Panc1 (cell line): Measurements from ENCODE around the gene CCDC192. TPM values are rescaled to one million over a fixed set of nuclear protein-coding genes. Genes with fewer than 3 reads are reported as not detected.

Source experiments
- ATAC-seq: fragments of 200-7000 bp; cut with Tn5 transposase; 2 replicates; pipeline ENCODE4 v1.9.1; 2020; ENCODE audit warnings: mild to moderate bottlenecking, moderate library complexity
- BruUV-seq: library from RNA; stranded (reverse); fragments of 400-500 nt; replicated peaks from 2 replicates; lab custom pipeline; 2021; lab: Mats Ljungman, UMichigan
- CTCF ChIA-PET: fragments of 300-600 bp; sonication (Branson Sonifier 250); formaldehyde crosslinking; loops from one replicate; lab custom pipeline; 2022; ENCODE audit warnings: antibody characterized with exemption; lab: Charles Lee
- POLR2A ChIA-PET: fragments of 300-600 bp; sonication (Branson Sonifier 250); formaldehyde crosslinking; loops from one replicate; lab custom pipeline; 2022; ENCODE audit warnings: antibody characterized with exemption; lab: Charles Lee
- DNase-seq: peaks from one replicate; pipeline ENCODE4 v3.0.0-alpha.2; 2010; ENCODE audit warnings: low read depth, low spot score
- H3K27ac ChIP-seq: 2 replicates; pipeline ENCODE4 v1.5.1; 2011; ENCODE audit warnings: mild to moderate bottlenecking, low read length, inconsistent platforms
- H3K27me3 ChIP-seq: fragments of 200-500 bp; sonication (Bioruptor generic); 2 replicates; pipeline ENCODE4 v1.6.0; 2014; ENCODE audit warnings: low read length, inconsistent platforms; ENCODE audit not compliant: control insufficient read depth, insufficient read depth
- H3K36me3 ChIP-seq: fragments of 200-500 bp; sonication (Bioruptor generic); 2 replicates; pipeline ENCODE4 v1.5.1; 2014; ENCODE audit warnings: inconsistent platforms, mild to moderate bottlenecking, low read length, moderate library complexity; ENCODE audit not compliant: control insufficient read depth, insufficient read depth
- H3K4me1 ChIP-seq: 2 replicates; pipeline ENCODE4 v1.5.1; 2011; ENCODE audit warnings: inconsistent platforms, mild to moderate bottlenecking, low read length, moderate library complexity; ENCODE audit not compliant: control insufficient read depth, insufficient read depth
- H3K4me3 ChIP-seq, 2 experiments: 2 replicates each; pipeline ENCODE4 v1.5.1; 2011 to 2012; ENCODE audit warnings: low read depth in 2 of 2, low read length in 2 of 2, mild to moderate bottlenecking in 2 of 2, inconsistent platforms in 1 of 2, moderate library complexity in 1 of 2
- H3K9me3 ChIP-seq: fragments of 200-500 bp; sonication (Bioruptor generic); 2 replicates; pipeline ENCODE4 v1.5.1; 2014; ENCODE audit warnings: low read depth, mild to moderate bottlenecking, inconsistent platforms, low read length, moderate library complexity; ENCODE audit not compliant: control insufficient read depth, insufficient read depth
- POLR2AphosphoS5 ChIP-seq: IDR thresholded peaks from 2 replicates; pipeline ENCODE4 v1.6.1; 2012; ENCODE audit warnings: mild to moderate bottlenecking, low read depth, low read length, moderate library complexity
- SIN3A ChIP-seq: IDR thresholded peaks from 2 replicates; pipeline ENCODE4 v1.6.1; 2012; ENCODE audit warnings: low read depth, mild to moderate bottlenecking, low read length, moderate library complexity, borderline replicate concordance; ENCODE audit not compliant: insufficient read depth
- TCF7L2 ChIP-seq: IDR thresholded peaks from 2 replicates; pipeline ENCODE4 v1.6.1; 2011; ENCODE audit warnings: mild to moderate bottlenecking, low read depth, low read length, inconsistent platforms
- in situ Hi-C: cut with HindIII; loops from 2 replicates; pipeline ENCODE4 v1.10.0; 2016; ENCODE audit warnings: low sequenced_read_pairs, low pct_unique_long_range_greater_than_20kb
- intact Hi-C: fragments of 100-400 bp; cut with micrococcal nuclease; formaldehyde crosslinking; loops from one replicate; pipeline ENCODE4 v1.10.0; 2022; ENCODE audit not compliant: unreplicated experiment
- total RNA-seq: library from RNA; stranded (reverse); gene quantifications from one replicate; pipeline ENCODE4 v1.2.1, GENCODE V29; 2021; ENCODE audit not compliant: unreplicated experiment
- TF ChIP-seq, protein P1 (sequence below): fragments of 450-650 bp; IDR thresholded peaks from 2 replicates; pipeline ENCODE4 v1.5.1; 2017; ENCODE audit warnings: mild to moderate bottlenecking
- TF ChIP-seq, protein P2 (sequence below), 2 experiments: IDR thresholded peaks; 2 replicates each; pipeline ENCODE4 v1.6.1; 2011 to 2012; ENCODE audit warnings: low read depth in 2 of 2, control low read depth in 1 of 2, low read length in 1 of 2, mild to moderate bottlenecking in 1 of 2, moderate library complexity in 1 of 2; ENCODE audit not compliant: insufficient read depth in 1 of 2

Gene CCDC192
- total RNA-seq, 1 experiment from 2014 or later, result not detected

DNA sequence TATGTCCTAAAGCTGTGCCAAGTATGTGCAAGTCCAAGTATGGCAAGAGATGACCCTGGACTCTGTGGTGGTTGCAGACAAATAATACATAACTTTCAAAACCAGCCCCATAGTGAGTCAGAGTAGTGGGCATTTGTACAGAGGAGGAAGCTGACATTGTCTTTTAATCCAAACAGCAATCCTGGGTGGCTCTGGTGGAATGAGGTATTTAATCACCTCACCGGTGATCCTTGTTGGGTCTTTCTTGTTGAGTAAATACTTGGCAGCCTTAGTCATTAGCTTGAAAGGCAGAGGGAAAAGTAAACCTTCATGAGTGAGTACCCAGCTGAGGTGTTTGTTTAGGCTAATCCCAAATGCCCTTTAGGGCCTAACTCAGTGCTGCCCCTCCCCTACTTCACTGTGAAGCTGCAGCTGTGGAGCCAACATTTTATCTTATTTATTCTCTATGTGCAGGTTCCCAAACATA lies 231.6 kb downstream of the CCDC192 start:
- intact Hi-C loops (no loop called here), in situ Hi-C loops (no loop called here)
- Histone ChIP-seq H3K27ac (no peak overlapping the region), H3K4me1 (no peaks in the 10 kb centered on the region), H3K9me3 (no peaks in the 10 kb centered on the region), H3K36me3 (no peaks in the 10 kb centered on the region), H3K4me3 (no peak overlapping the region), H3K27me3 (no peaks in the 10 kb centered on the region)
- TF ChIP-seq, protein P1, sequence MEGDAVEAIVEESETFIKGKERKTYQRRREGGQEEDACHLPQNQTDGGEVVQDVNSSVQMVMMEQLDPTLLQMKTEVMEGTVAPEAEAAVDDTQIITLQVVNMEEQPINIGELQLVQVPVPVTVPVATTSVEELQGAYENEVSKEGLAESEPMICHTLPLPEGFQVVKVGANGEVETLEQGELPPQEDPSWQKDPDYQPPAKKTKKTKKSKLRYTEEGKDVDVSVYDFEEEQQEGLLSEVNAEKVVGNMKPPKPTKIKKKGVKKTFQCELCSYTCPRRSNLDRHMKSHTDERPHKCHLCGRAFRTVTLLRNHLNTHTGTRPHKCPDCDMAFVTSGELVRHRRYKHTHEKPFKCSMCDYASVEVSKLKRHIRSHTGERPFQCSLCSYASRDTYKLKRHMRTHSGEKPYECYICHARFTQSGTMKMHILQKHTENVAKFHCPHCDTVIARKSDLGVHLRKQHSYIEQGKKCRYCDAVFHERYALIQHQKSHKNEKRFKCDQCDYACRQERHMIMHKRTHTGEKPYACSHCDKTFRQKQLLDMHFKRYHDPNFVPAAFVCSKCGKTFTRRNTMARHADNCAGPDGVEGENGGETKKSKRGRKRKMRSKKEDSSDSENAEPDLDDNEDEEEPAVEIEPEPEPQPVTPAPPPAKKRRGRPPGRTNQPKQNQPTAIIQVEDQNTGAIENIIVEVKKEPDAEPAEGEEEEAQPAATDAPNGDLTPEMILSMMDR, result peak; percentile 14; the same call in 1 of the 2 replicates
- TF ChIP-seq TCF7L2, result no peak
- ChIA-PET POLR2A (no interaction called here), CTCF (no interaction called here)
- DNase-seq, result peak; percentile 95
- ATAC-seq, result peak; percentile 89
- BruUV-seq, result no TSS peak

DNA sequence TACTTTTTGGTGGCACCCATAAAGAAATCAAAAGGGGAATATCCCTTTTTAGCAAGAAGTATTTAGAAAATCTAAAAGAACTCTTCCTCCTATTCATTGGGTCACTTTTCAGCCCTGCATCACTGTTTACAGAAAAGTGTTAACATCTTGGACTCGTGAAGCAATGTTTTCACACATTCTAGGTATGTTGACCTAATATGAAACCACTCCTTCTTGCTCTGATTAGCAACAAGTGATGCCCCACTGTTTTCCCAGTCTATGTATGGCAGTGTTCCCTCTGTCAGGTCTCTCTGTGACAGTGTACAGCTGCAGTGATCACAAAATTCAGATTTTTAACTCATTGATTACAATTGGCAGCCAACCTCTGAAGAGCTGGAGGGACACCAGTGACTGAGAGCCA lies 232.2 kb downstream of the CCDC192 start:
- Histone ChIP-seq H3K4me1 (no peaks in the 10 kb centered on the region), H3K4me3 (no peak overlapping the region), H3K27ac (no peak overlapping the region), H3K27me3 (no peaks in the 10 kb centered on the region), H3K9me3 (no peaks in the 10 kb centered on the region), H3K36me3 (no peaks in the 10 kb centered on the region)
- ATAC-seq (no peak), DNase-seq (no peak)
- POLR2A ChIA-PET, result no interaction called here
- CTCF ChIA-PET, result no interaction called here
- intact Hi-C loops (no loop called here), in situ Hi-C loops (no loop called here)
- no peak for TF ChIP-seq TCF7L2
- TF ChIP-seq POLR2AphosphoS5, result no peak
- no TSS peak for BruUV-seq

- POLR2A ChIA-PET, result no interaction called here
- DNase-seq (no peak), ATAC-seq (no peak)
- CTCF ChIA-PET, result no interaction called here
- intact Hi-C loops, result no loop called here
- Histone ChIP-seq H3K4me3 (no peak overlapping the region), H3K4me1 (no peaks in the 10 kb centered on the region), H3K27ac (no peak overlapping the region), H3K9me3 (no peaks in the 10 kb centered on the region), H3K27me3 (no peaks in the 10 kb centered on the region), H3K36me3 (no peaks in the 10 kb centered on the region)
- no TSS peak for BruUV-seq
- in situ Hi-C loops, result no loop called here
- TF ChIP-seq, protein P1, result no peak
- TF ChIP-seq POLR2AphosphoS5, result no peak
- TF ChIP-seq, protein P2, sequence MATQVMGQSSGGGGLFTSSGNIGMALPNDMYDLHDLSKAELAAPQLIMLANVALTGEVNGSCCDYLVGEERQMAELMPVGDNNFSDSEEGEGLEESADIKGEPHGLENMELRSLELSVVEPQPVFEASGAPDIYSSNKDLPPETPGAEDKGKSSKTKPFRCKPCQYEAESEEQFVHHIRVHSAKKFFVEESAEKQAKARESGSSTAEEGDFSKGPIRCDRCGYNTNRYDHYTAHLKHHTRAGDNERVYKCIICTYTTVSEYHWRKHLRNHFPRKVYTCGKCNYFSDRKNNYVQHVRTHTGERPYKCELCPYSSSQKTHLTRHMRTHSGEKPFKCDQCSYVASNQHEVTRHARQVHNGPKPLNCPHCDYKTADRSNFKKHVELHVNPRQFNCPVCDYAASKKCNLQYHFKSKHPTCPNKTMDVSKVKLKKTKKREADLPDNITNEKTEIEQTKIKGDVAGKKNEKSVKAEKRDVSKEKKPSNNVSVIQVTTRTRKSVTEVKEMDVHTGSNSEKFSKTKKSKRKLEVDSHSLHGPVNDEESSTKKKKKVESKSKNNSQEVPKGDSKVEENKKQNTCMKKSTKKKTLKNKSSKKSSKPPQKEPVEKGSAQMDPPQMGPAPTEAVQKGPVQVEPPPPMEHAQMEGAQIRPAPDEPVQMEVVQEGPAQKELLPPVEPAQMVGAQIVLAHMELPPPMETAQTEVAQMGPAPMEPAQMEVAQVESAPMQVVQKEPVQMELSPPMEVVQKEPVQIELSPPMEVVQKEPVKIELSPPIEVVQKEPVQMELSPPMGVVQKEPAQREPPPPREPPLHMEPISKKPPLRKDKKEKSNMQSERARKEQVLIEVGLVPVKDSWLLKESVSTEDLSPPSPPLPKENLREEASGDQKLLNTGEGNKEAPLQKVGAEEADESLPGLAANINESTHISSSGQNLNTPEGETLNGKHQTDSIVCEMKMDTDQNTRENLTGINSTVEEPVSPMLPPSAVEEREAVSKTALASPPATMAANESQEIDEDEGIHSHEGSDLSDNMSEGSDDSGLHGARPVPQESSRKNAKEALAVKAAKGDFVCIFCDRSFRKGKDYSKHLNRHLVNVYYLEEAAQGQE (IDR thresholded peaks at IDR 0.05; ENCODE audit: insufficient read depth in 1 of 2, low read depth in 2 of 2, low read length in 1 of 2), result no peak
- TF ChIP-seq TCF7L2, result no peak
- TF ChIP-seq SIN3A, result no peak
Observed at GRCh38 chr5:127936439-127936972, 233.3 kb downstream of the CCDC192 start.
